T-helper 17 cell (primary cell): ENCODE measurements around the gene ADCY1. TPM values are rescaled to one million over a fixed set of nuclear protein-coding genes. Genes with fewer than 3 reads are reported as not detected.

Source experiments
- ATAC-seq: fragments of 150-1000 bp; cut with Tn5 transposase; 2 replicates; pipeline ENCODE4 v1.10.0; 2021; ENCODE audit warnings: mild to moderate bottlenecking, moderate library complexity
- DNase-seq, 3 donors: peaks; one replicate each; pipeline versions ENCODE4 v3.0.0 to v3.0.0-alpha.2; 2020 to 2021
- H3K9me3 ChIP-seq: one replicate; pipeline ENCODE4 v1.7.0; 2013; ENCODE audit warnings: low read length, mild to moderate bottlenecking; ENCODE audit not compliant: control insufficient read depth, poor library complexity, severe bottlenecking
- H3K27ac Mint-ChIP-seq: one replicate; pipeline ENCODE4 v1.8.0; 2022; ENCODE audit warnings: mild to moderate bottlenecking, moderate library complexity, mixed read lengths
- H3K27me3 Mint-ChIP-seq: one replicate; pipeline ENCODE4 v1.8.0; 2022; ENCODE audit warnings: mixed read lengths
- H3K36me3 Mint-ChIP-seq: one replicate; pipeline ENCODE4 v1.8.0; 2022; ENCODE audit warnings: low read depth, mixed read lengths
- H3K4me1 Mint-ChIP-seq: one replicate; pipeline ENCODE4 v1.8.0; 2022; ENCODE audit warnings: mild to moderate bottlenecking, mixed read lengths
- H3K4me3 Mint-ChIP-seq: one replicate; pipeline ENCODE4 v1.8.0; 2022; ENCODE audit warnings: mild to moderate bottlenecking, moderate library complexity, mixed read lengths
- total RNA-seq, 4 donors: library from RNA in 2 of 4; stranded (reverse) in 2 of 4; gene quantifications; one replicate each; pipeline ENCODE4 v1.2.3 and lab custom pipeline; 2022 to 2026

The ADCY1 gene
- total RNA-seq, 2 donors from 2014 or later = not detected

GRCh38 chr7:45592230-45592991 is 18.2 kb downstream of the ADCY1 start:
- H3K27me3 Mint-ChIP-seq = peaks cover 64% of the 10 kb centered on the region
- H3K4me3 Mint-ChIP-seq = no peak overlapping the region
- no peaks in the 10 kb centered on the region for H3K9me3 ChIP-seq
- ATAC-seq = no peak
- DNase-seq = no peak
- peaks cover 4% of the 10 kb centered on the region for H3K36me3 Mint-ChIP-seq
- H3K4me1 Mint-ChIP-seq = no peaks in the 10 kb centered on the region
- H3K27ac Mint-ChIP-seq = no peak overlapping the region

- Mint-ChIP-seq H3K36me3 (peaks cover 4% of the 10 kb centered on the region), H3K4me1 (no peaks in the 10 kb centered on the region), H3K4me3 (no peak overlapping the region), H3K27me3 (peaks cover 67% of the 10 kb centered on the region), H3K27ac (no peak overlapping the region)
- no peaks in the 10 kb centered on the region for H3K9me3 ChIP-seq
- ATAC-seq (no peak), DNase-seq (no peak)
Observed at GRCh38 chr7:45593121-45593541, 19.0 kb downstream of the ADCY1 start.

GRCh38 chr7:45593877-45594276 is 19.7 kb downstream of the ADCY1 start:
- no peaks in the 10 kb centered on the region for H3K9me3 ChIP-seq
- H3K36me3 Mint-ChIP-seq = peaks cover 4% of the 10 kb centered on the region
- H3K4me3 Mint-ChIP-seq = no peak overlapping the region
- no peaks in the 10 kb centered on the region for H3K4me1 Mint-ChIP-seq
- DNase-seq (no peak), ATAC-seq (no peak)
- no peak overlapping the region for H3K27ac Mint-ChIP-seq
- peaks cover 75% of the 10 kb centered on the region for H3K27me3 Mint-ChIP-seq

- no peaks in the 10 kb centered on the region for H3K9me3 ChIP-seq
- Mint-ChIP-seq H3K27ac (no peak overlapping the region), H3K36me3 (peaks cover 4% of the 10 kb centered on the region), H3K4me3 (no peak overlapping the region), H3K27me3 (peaks cover 77% of the 10 kb centered on the region), H3K4me1 (no peaks in the 10 kb centered on the region)
- no peak for DNase-seq
- ATAC-seq = no peak
Observed at GRCh38 chr7:45594745-45595535, 20.8 kb downstream of the ADCY1 start.

- Mint-ChIP-seq H3K36me3 (peaks cover 4% of the 10 kb centered on the region), H3K27ac (no peak overlapping the region), H3K27me3 (peaks cover 69% of the 10 kb centered on the region), H3K4me1 (no peaks in the 10 kb centered on the region), H3K4me3 (no peak overlapping the region)
- no peak for DNase-seq
- ATAC-seq = no peak
- no peaks in the 10 kb centered on the region for H3K9me3 ChIP-seq
Observed at GRCh38 chr7:45595809-45596664, 21.9 kb downstream of the ADCY1 start.

GRCh38 chr7:45596665-45597095 is 22.5 kb downstream of the ADCY1 start:
- Mint-ChIP-seq H3K27me3 (peaks cover 70% of the 10 kb centered on the region), H3K27ac (no peak overlapping the region), H3K4me3 (no peak overlapping the region), H3K4me1 (no peaks in the 10 kb centered on the region), H3K36me3 (peaks cover 4% of the 10 kb centered on the region)
- ATAC-seq = no peak
- no peak for DNase-seq
- no peaks in the 10 kb centered on the region for H3K9me3 ChIP-seq

- Mint-ChIP-seq H3K27me3 (peaks cover 68% of the 10 kb centered on the region), H3K4me1 (no peaks in the 10 kb centered on the region), H3K36me3 (peaks cover 4% of the 10 kb centered on the region), H3K4me3 (no peak overlapping the region), H3K27ac (no peak overlapping the region)
- no peaks in the 10 kb centered on the region for H3K9me3 ChIP-seq
- ATAC-seq (no peak), DNase-seq (no peak)
Observed at GRCh38 chr7:45597286-45597984, 23.3 kb downstream of the ADCY1 start.

GRCh38 chr7:45598886-45599520 is 24.8 kb downstream of the ADCY1 start:
- Mint-ChIP-seq H3K27me3 (peaks cover 64% of the 10 kb centered on the region), H3K36me3 (peaks cover 3% of the 10 kb centered on the region), H3K4me3 (no peak overlapping the region), H3K27ac (no peak overlapping the region), H3K4me1 (no peaks in the 10 kb centered on the region)
- DNase-seq = no peak
- no peaks in the 10 kb centered on the region for H3K9me3 ChIP-seq
- no peak for ATAC-seq

- peaks cover 2% of the 10 kb centered on the region for H3K36me3 Mint-ChIP-seq
- no peak overlapping the region for H3K27ac Mint-ChIP-seq
- H3K4me3 Mint-ChIP-seq = no peak overlapping the region
- no peak for DNase-seq
- H3K27me3 Mint-ChIP-seq = peaks cover 54% of the 10 kb centered on the region
- H3K9me3 ChIP-seq = no peaks in the 10 kb centered on the region
- H3K4me1 Mint-ChIP-seq = no peaks in the 10 kb centered on the region
- ATAC-seq = no peak
Observed at GRCh38 chr7:45599851-45600706, 25.9 kb downstream of the ADCY1 start.

GRCh38 chr7:45601094-45601493 is 26.9 kb downstream of the ADCY1 start:
- Mint-ChIP-seq H3K4me3 (no peak overlapping the region), H3K27ac (no peak overlapping the region), H3K36me3 (peaks cover 2% of the 10 kb centered on the region), H3K4me1 (no peaks in the 10 kb centered on the region), H3K27me3 (peaks cover 44% of the 10 kb centered on the region)
- no peaks in the 10 kb centered on the region for H3K9me3 ChIP-seq
- ATAC-seq (no peak), DNase-seq (no peak)

- H3K36me3 Mint-ChIP-seq = no peaks in the 10 kb centered on the region
- no peak for ATAC-seq
- H3K4me1 Mint-ChIP-seq = no peaks in the 10 kb centered on the region
- no peak overlapping the region for H3K27ac Mint-ChIP-seq
- peaks cover 42% of the 10 kb centered on the region for H3K27me3 Mint-ChIP-seq
- DNase-seq = no peak
- H3K4me3 Mint-ChIP-seq = no peak overlapping the region
- no peaks in the 10 kb centered on the region for H3K9me3 ChIP-seq
Observed at GRCh38 chr7:45601816-45602540, 27.8 kb downstream of the ADCY1 start.
